H9 (cell line): ENCODE measurements around the gene SLC4A7. TPM values are rescaled to one million over a fixed set of nuclear protein-coding genes. Genes with fewer than 3 reads are reported as not detected.

Source experiments
- DNase-seq: peaks from one replicate; pipeline ENCODE4 v3.0.0-alpha.2; 2017
- H2AFZ ChIP-seq: one replicate; pipeline ENCODE4 v1.6.1; 2013; ENCODE audit warnings: mild to moderate bottlenecking, low read length, control low read depth, moderate library complexity
- H2AK5ac ChIP-seq: 2 replicates; pipeline ENCODE4 v1.6.1; 2013; ENCODE audit warnings: low read length, control low read depth, mixed read lengths; ENCODE audit not compliant: insufficient read length
- H2BK120ac ChIP-seq: one replicate; pipeline ENCODE4 v1.6.1; 2013; ENCODE audit warnings: low read depth, mild to moderate bottlenecking, low read length, control low read depth, inconsistent platforms; ENCODE audit not compliant: poor library complexity, severe bottlenecking
- H2BK12ac ChIP-seq: 2 replicates; pipeline ENCODE4 v1.6.1; 2013; ENCODE audit warnings: low read length, control low read depth, mixed read lengths, low read depth; ENCODE audit not compliant: insufficient read length
- H2BK15ac ChIP-seq: 2 replicates; pipeline ENCODE4 v1.6.1; 2013; ENCODE audit warnings: low read depth, low read length, control low read depth
- H2BK20ac ChIP-seq: one replicate; pipeline ENCODE4 v1.6.1; 2013; ENCODE audit warnings: low read depth, mild to moderate bottlenecking, low read length, control low read depth, inconsistent platforms; ENCODE audit not compliant: poor library complexity, severe bottlenecking
- H2BK5ac ChIP-seq: 2 replicates; pipeline ENCODE4 v1.6.1; 2013; ENCODE audit warnings: low read length, control low read depth, mixed read lengths; ENCODE audit not compliant: insufficient read length
- H3K14ac ChIP-seq: 2 replicates; pipeline ENCODE4 v1.6.1; 2013; ENCODE audit warnings: low read length, control low read depth; ENCODE audit not compliant: insufficient read depth
- H3K18ac ChIP-seq: 2 replicates; pipeline ENCODE4 v1.6.1; 2013; ENCODE audit warnings: low read depth, mild to moderate bottlenecking, mixed read lengths, low read length, control low read depth; ENCODE audit not compliant: insufficient read length
- H3K23ac ChIP-seq: 2 replicates; pipeline ENCODE4 v1.6.1; 2013; ENCODE audit warnings: low read length, control low read depth, mixed read lengths, low read depth; ENCODE audit not compliant: insufficient read length
- H3K23me2 ChIP-seq: 2 replicates; pipeline ENCODE4 v1.6.1; 2013; ENCODE audit warnings: low read depth, mild to moderate bottlenecking, mixed read lengths, low read length, control low read depth; ENCODE audit not compliant: insufficient read length, poor library complexity, severe bottlenecking
- H3K27ac ChIP-seq: 2 replicates; pipeline ENCODE4 v1.5.1; 2013; ENCODE audit warnings: low read length, control low read depth, mixed read lengths, low read depth; ENCODE audit not compliant: insufficient read length
- H3K27me3 ChIP-seq: 2 replicates; pipeline ENCODE4 v1.6.1; 2013; ENCODE audit warnings: low read length, control low read depth, inconsistent platforms; ENCODE audit not compliant: insufficient read depth
- H3K4ac ChIP-seq: 2 replicates; pipeline ENCODE4 v1.6.1; 2013; ENCODE audit warnings: low read depth, mild to moderate bottlenecking, control low read depth, inconsistent platforms, low read length, moderate library complexity
- H3K4me1 ChIP-seq: 2 replicates; pipeline ENCODE4 v1.6.1; 2013; ENCODE audit warnings: low read length, control low read depth, inconsistent platforms; ENCODE audit not compliant: insufficient read depth
- H3K4me2 ChIP-seq: 2 replicates; pipeline ENCODE4 v1.6.1; 2013; ENCODE audit warnings: low read length, control low read depth, mixed read lengths; ENCODE audit not compliant: insufficient read length, insufficient read depth
- H3K56ac ChIP-seq: 2 replicates; pipeline ENCODE4 v1.6.1; 2013; ENCODE audit warnings: low read depth, mild to moderate bottlenecking, mixed read lengths, low read length, control low read depth; ENCODE audit not compliant: insufficient read length
- H3K79me1 ChIP-seq: 2 replicates; pipeline ENCODE4 v1.6.1; 2013; ENCODE audit warnings: low read depth, mild to moderate bottlenecking, moderate library complexity, low read length, control low read depth, inconsistent platforms; ENCODE audit not compliant: insufficient read depth, poor library complexity, severe bottlenecking
- H3K79me2 ChIP-seq: 2 replicates; pipeline ENCODE4 v1.6.1; 2013; ENCODE audit warnings: low read length, control low read depth, inconsistent platforms; ENCODE audit not compliant: insufficient read depth
- H3K9ac ChIP-seq: 2 replicates; pipeline ENCODE4 v1.6.1; 2013; ENCODE audit warnings: low read length, control low read depth, mixed read lengths; ENCODE audit not compliant: insufficient read length; ENCODE audit errors: extremely low read depth
- H3K9me3 ChIP-seq: one replicate; pipeline ENCODE4 v1.6.1; 2013; ENCODE audit warnings: low read depth, low read length, inconsistent platforms; ENCODE audit not compliant: control insufficient read depth
- H3T11ph ChIP-seq: one replicate; pipeline ENCODE4 v1.6.1; 2013; ENCODE audit warnings: mild to moderate bottlenecking, low read length, control low read depth, inconsistent platforms
- H4K20me1 ChIP-seq: one replicate; pipeline ENCODE4 v1.6.1; 2013; ENCODE audit not compliant: control insufficient read depth, insufficient read length, insufficient read depth
- H4K5ac ChIP-seq: 2 replicates; pipeline ENCODE4 v1.6.1; 2013; ENCODE audit warnings: low read depth, mild to moderate bottlenecking, mixed read lengths, low read length, control low read depth; ENCODE audit not compliant: insufficient read length
- H4K8ac ChIP-seq: replicated peaks from 2 replicates; pipeline ENCODE4 v1.6.1; 2013; ENCODE audit warnings: low read length, control low read depth, mixed read lengths, low read depth; ENCODE audit not compliant: insufficient read length
- H4K91ac ChIP-seq: 2 replicates; pipeline ENCODE4 v1.6.1; 2013; ENCODE audit warnings: low read depth, mild to moderate bottlenecking, moderate library complexity, mixed read lengths, low read length, control low read depth; ENCODE audit not compliant: insufficient read length
- H3K27ac Mint-ChIP-seq, 3 experiments: 2 replicates in 2 of 3; 3 replicates in 1 of 3; pipeline ENCODE4 v1.8.0; 2020 to 2021; ENCODE audit warnings: mixed read lengths in 3 of 3, mild to moderate bottlenecking in 1 of 3, moderate library complexity in 1 of 3
- H3K27me3 Mint-ChIP-seq: 2 replicates; pipeline ENCODE4 v1.8.0; 2021; ENCODE audit warnings: low read depth, mild to moderate bottlenecking, moderate library complexity, mixed read lengths
- H3K36me3 Mint-ChIP-seq, 3 experiments: 2 replicates in 2 of 3; 3 replicates in 1 of 3; pipeline ENCODE4 v1.8.0; 2020 to 2021; ENCODE audit warnings: low read depth in 3 of 3, mixed read lengths in 3 of 3; ENCODE audit not compliant: insufficient read depth in 1 of 3
- H3K4me1 Mint-ChIP-seq, 2 experiments: 2 replicates each; pipeline ENCODE4 v1.8.0; 2020; ENCODE audit warnings: mixed read lengths in 2 of 2
- H3K4me3 Mint-ChIP-seq, 2 experiments: 2 replicates in 1 of 2; 3 replicates in 1 of 2; pipeline ENCODE4 v1.8.0; 2020 to 2021; ENCODE audit warnings: mild to moderate bottlenecking in 2 of 2, mixed read lengths in 2 of 2, moderate library complexity in 1 of 2
- H3K9me3 Mint-ChIP-seq, 2 experiments: 2 replicates in 1 of 2; 3 replicates in 1 of 2; pipeline ENCODE4 v1.8.0; 2020; ENCODE audit warnings: mild to moderate bottlenecking in 2 of 2, mixed read lengths in 2 of 2, moderate library complexity in 1 of 2
- WGBS: extraction: QIAGEN DNeasy Blood & Tissue Kit; methylation state at CpG from one replicate; pipeline ENCODE4 v1.1.7; 2013; ENCODE audit warnings: missing lambda C conversion rate, low lambda C conversion rate, mixed read lengths; ENCODE audit not compliant: insufficient read length; ENCODE audit errors: extremely low coverage; 5-methylcytosine and 5-hydroxymethylcytosine counted together
- total RNA-seq: library from RNA; stranded (reverse); gene quantifications from 2 replicates; pipeline ENCODE4 v1.2.1, GENCODE V29; 2021
- TF ChIP-seq, protein P1 (sequence below): fragments of 200-600 bp; sonication (generic); conservative IDR thresholded peaks from 3 replicates; pipeline ENCODE4 v1.8.0; 2021; ENCODE audit warnings: antibody characterized with exemption, mild to moderate bottlenecking

SLC4A7 gene
- total RNA-seq, 1 experiment from 2014 or later: 46.1 TPM

DNA sequence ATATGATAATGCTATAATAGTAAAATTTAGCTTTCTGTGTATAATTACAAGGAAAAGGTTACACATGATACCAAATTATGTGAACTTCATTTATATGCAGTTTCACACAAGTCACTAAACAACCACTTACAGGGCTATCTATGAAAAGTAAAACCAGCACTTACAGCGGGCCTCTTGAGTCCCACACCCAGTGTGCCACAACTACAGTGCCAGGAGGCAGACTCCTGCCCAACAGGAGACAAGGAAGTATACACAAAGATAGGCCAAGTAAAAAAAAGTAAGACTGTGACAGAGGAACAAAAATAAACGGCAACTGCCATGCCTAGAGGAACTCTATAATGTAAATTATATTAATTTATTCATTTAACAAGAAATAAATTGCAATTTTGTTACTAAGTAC, 61.6 kb downstream of the SLC4A7 start:
- peak overlapping the region in 1 of 3 experiments; percentile 68; a peak in 2 of 7 replicates for H3K27ac Mint-ChIP-seq
- H3K27ac ChIP-seq: no peak overlapping the region
- no peak overlapping the region for H2BK20ac ChIP-seq

More for the DNA sequence above, 61.6 kb downstream of the SLC4A7 start:
- no peak overlapping the region for H2AK5ac ChIP-seq
- H3K79me1 ChIP-seq: no peaks in the 10 kb centered on the region
- H3K23me2 ChIP-seq: no peaks in the 10 kb centered on the region
- H2BK12ac ChIP-seq: no peak overlapping the region
- H3K4me1 ChIP-seq: no peaks in the 10 kb centered on the region
- H2BK5ac ChIP-seq: no peak overlapping the region
- no peak overlapping the region for H3K4me3 Mint-ChIP-seq
- H3K27me3 ChIP-seq: no peaks in the 10 kb centered on the region
- H3K36me3 Mint-ChIP-seq: peaks cover 37 to 55% (median 49%) of the 10 kb centered on the region in 3 experiments
- no peaks in the 10 kb centered on the region for H3K9me3 ChIP-seq
- H4K8ac ChIP-seq: no peak overlapping the region
- H4K91ac ChIP-seq: no peak overlapping the region
- H3K18ac ChIP-seq: no peak overlapping the region
- no peak overlapping the region for H3K4me2 ChIP-seq
- no peak overlapping the region for H3K4ac ChIP-seq
- no peak overlapping the region for H4K5ac ChIP-seq
- no peaks in the 10 kb centered on the region for H3K79me2 ChIP-seq
- no peak for DNase-seq
- no peak overlapping the region for H3K56ac ChIP-seq
- H3K23ac ChIP-seq: no peak overlapping the region
- WGBS: no CpG with 5 or more reads among the region's 2 CpGs
- H3K27me3 Mint-ChIP-seq: no peaks in the 10 kb centered on the region
- H3K4me1 Mint-ChIP-seq: no peaks in the 10 kb centered on the region
- H2BK15ac ChIP-seq: no peak overlapping the region
- H3K9me3 Mint-ChIP-seq: no peaks in the 10 kb centered on the region
- H3K14ac ChIP-seq: no peak overlapping the region
- no peak overlapping the region for H3T11ph ChIP-seq
- no peak overlapping the region for H2BK120ac ChIP-seq
- TF ChIP-seq, protein P1, sequence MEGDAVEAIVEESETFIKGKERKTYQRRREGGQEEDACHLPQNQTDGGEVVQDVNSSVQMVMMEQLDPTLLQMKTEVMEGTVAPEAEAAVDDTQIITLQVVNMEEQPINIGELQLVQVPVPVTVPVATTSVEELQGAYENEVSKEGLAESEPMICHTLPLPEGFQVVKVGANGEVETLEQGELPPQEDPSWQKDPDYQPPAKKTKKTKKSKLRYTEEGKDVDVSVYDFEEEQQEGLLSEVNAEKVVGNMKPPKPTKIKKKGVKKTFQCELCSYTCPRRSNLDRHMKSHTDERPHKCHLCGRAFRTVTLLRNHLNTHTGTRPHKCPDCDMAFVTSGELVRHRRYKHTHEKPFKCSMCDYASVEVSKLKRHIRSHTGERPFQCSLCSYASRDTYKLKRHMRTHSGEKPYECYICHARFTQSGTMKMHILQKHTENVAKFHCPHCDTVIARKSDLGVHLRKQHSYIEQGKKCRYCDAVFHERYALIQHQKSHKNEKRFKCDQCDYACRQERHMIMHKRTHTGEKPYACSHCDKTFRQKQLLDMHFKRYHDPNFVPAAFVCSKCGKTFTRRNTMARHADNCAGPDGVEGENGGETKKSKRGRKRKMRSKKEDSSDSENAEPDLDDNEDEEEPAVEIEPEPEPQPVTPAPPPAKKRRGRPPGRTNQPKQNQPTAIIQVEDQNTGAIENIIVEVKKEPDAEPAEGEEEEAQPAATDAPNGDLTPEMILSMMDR: no peak
- no peak overlapping the region for H3K9ac ChIP-seq
- H2AFZ ChIP-seq: no peak overlapping the region
- H4K20me1 ChIP-seq: no peaks in the 10 kb centered on the region
